ENCODE measurements around the gene PPM1A.

- TF ChIP-seq EZH2 (IDR thresholded peaks at IDR 0.05; ENCODE audit: insufficient read depth, poor library complexity, severe bottlenecking) (no peak), EZH2phosphoT487 (IDR thresholded peaks at IDR 0.05; ENCODE audit: insufficient read depth, low read depth) (no peak)
Measured at GRCh38 chr14:60288279-60288678, 39.3 kb downstream of the PPM1A start.

All from GM23248 (cell line).